COR-L47 (cell line): Measurements from ENCODE around the gene B4GALT5.

ENCODE experiments used
- DNase-seq: peaks from one replicate; lab custom pipeline; 2025; lab: John Stamatoyannopoulos, UW

Gene B4GALT5

GRCh38 chr20:49583669-49584417, 129.8 kb downstream of the B4GALT5 start:
- DNase-seq = peak; percentile 47

- DNase-seq = no peak
These were observed 130.4 kb downstream of the B4GALT5 start for GRCh38 chr20:49583343-49583668.
